ENCODE data around the gene MYL6. TPM values are rescaled to one million over a fixed set of nuclear protein-coding genes. Genes with fewer than 3 reads are reported as not detected.
"Not testable (repeated sequence)": the region's sequence is repeated elsewhere in the genome, so short reads cannot be mapped to it uniquely, and the experiment has no call there.

The MYL6 gene
- 100 to 1,000 TPM; 751 to 777 TPM for total RNA-seq

GRCh38 chr12:56158029-56158925 is at the start of gene MYL6:
Gene MYL6 (plus strand): TSS chr12:56158359. CDS start chr12:56158402, 43 bp downstream.
- Mint-ChIP-seq H3K27me3 (no peaks in the 10 kb centered on the region), H3K4me3 (peak within 1 kb of the TSS; percentile 95), H3K27ac (peak within 1 kb of the TSS; percentile 95), H3K36me3 (peaks cover 53% of the 10 kb centered on the region), H3K4me1 (peaks cover 41% of the 10 kb centered on the region), H3K9me3 (no peaks in the 10 kb centered on the region)
- peak; percentile 89 for DNase-seq

- Mint-ChIP-seq H3K27ac (peak overlapping the region; percentile 31), H3K27me3 (no peaks in the 10 kb centered on the region), H3K4me1 (peaks cover 27% of the 10 kb centered on the region), H3K36me3 (peaks cover 67% of the 10 kb centered on the region), H3K9me3 (no peaks in the 10 kb centered on the region), H3K4me3 (no peak overlapping the region)
- DNase-seq = no peak
Observed at GRCh38 chr12:56110571-56110970, 47.6 kb upstream of the MYL6 start.

- H3K4me3 Mint-ChIP-seq = no peak overlapping the region
- H3K27me3 Mint-ChIP-seq = peaks cover 14% of the 10 kb centered on the region
- no peaks in the 10 kb centered on the region for H3K9me3 Mint-ChIP-seq
- peaks cover 24% of the 10 kb centered on the region for H3K4me1 Mint-ChIP-seq
- H3K27ac Mint-ChIP-seq = peak overlapping the region; percentile 40
- peaks cover 67% of the 10 kb centered on the region for H3K36me3 Mint-ChIP-seq
- no peak for DNase-seq
Observed at GRCh38 chr12:56114084-56114483, 44.1 kb upstream of the MYL6 start.

GRCh38 chr12:56115329-56115728 is 42.8 kb upstream of the MYL6 start:
- H3K27ac Mint-ChIP-seq = peak overlapping the region; percentile 100
- peaks cover 65% of the 10 kb centered on the region for H3K36me3 Mint-ChIP-seq
- peak overlapping the region; percentile 92 for H3K4me3 Mint-ChIP-seq
- peaks cover 14% of the 10 kb centered on the region for H3K27me3 Mint-ChIP-seq
- DNase-seq = no peak
- H3K4me1 Mint-ChIP-seq = peaks cover 35% of the 10 kb centered on the region
- H3K9me3 Mint-ChIP-seq = no peaks in the 10 kb centered on the region

- DNase-seq = peak; percentile 90
- Mint-ChIP-seq H3K27ac (peak within 1 kb of the TSS; percentile 100), H3K4me3 (peak within 1 kb of the TSS; percentile 92), H3K27me3 (peaks cover 14% of the 10 kb centered on the region), H3K36me3 (peaks cover 63% of the 10 kb centered on the region), H3K4me1 (peaks cover 38% of the 10 kb centered on the region), H3K9me3 (no peaks in the 10 kb centered on the region)
Observed at GRCh38 chr12:56116267-56117081, 41.7 kb upstream of the MYL6 start, which contains the start of gene RPL41. Gene RPL41 (plus strand): TSS chr12:56116633.

GRCh38 chr12:56117082-56117706 is 41.0 kb upstream of the MYL6 start:
- Mint-ChIP-seq H3K4me1 (peaks cover 40% of the 10 kb centered on the region), H3K4me3 (peak overlapping the region; percentile 92), H3K27ac (peak overlapping the region; percentile 100), H3K36me3 (peaks cover 63% of the 10 kb centered on the region), H3K27me3 (peaks cover 14% of the 10 kb centered on the region)
- not testable (repeated sequence) for H3K9me3 Mint-ChIP-seq, DNase-seq

- H3K36me3 Mint-ChIP-seq = peaks cover 57% of the 10 kb centered on the region
Observed at GRCh38 chr12:56117778-56118687, 40.1 kb upstream of the MYL6 start, which contains the start of gene ZC3H10. Gene ZC3H10 (plus strand): TSS chr12:56118266. CDS start chr12:56120563, 2,297 bp downstream.

GRCh38 chr12:56118688-56119357 is 39.3 kb upstream of the MYL6 start:
- no peak for DNase-seq
- H3K4me3 Mint-ChIP-seq = peak overlapping the region; percentile 92
- H3K36me3 Mint-ChIP-seq = peaks cover 49% of the 10 kb centered on the region
- H3K27ac Mint-ChIP-seq = peak overlapping the region; percentile 100
- peaks cover 38% of the 10 kb centered on the region for H3K4me1 Mint-ChIP-seq
- H3K9me3 Mint-ChIP-seq = no peaks in the 10 kb centered on the region
- peaks cover 14% of the 10 kb centered on the region for H3K27me3 Mint-ChIP-seq

More at GRCh38 chr12:56117778-56118687, 40.1 kb upstream of the MYL6 start, which contains the start of gene ZC3H10:
- H3K27me3 Mint-ChIP-seq = peaks cover 14% of the 10 kb centered on the region
- peak within 1 kb of the TSS; percentile 92 for H3K4me3 Mint-ChIP-seq
- H3K9me3 Mint-ChIP-seq = no peaks in the 10 kb centered on the region
- peaks cover 40% of the 10 kb centered on the region for H3K4me1 Mint-ChIP-seq
- peak; percentile 98 for DNase-seq
- H3K27ac Mint-ChIP-seq = peak within 1 kb of the TSS; percentile 100

- Mint-ChIP-seq H3K9me3 (no peaks in the 10 kb centered on the region), H3K27me3 (peaks cover 14% of the 10 kb centered on the region), H3K36me3 (peaks cover 44% of the 10 kb centered on the region), H3K4me1 (peaks cover 35% of the 10 kb centered on the region), H3K4me3 (peak overlapping the region; percentile 92), H3K27ac (peak overlapping the region; percentile 100)
- peak; percentile 46 for DNase-seq
Observed at GRCh38 chr12:56119361-56119796, 38.8 kb upstream of the MYL6 start.

- Mint-ChIP-seq H3K36me3 (peaks cover 42% of the 10 kb centered on the region), H3K4me3 (no peak overlapping the region), H3K4me1 (peaks cover 35% of the 10 kb centered on the region), H3K27me3 (peaks cover 14% of the 10 kb centered on the region), H3K27ac (peak overlapping the region; percentile 51), H3K9me3 (no peaks in the 10 kb centered on the region)
- DNase-seq = no peak
Observed at GRCh38 chr12:56120158-56120846, 37.9 kb upstream of the MYL6 start.

GRCh38 chr12:56121204-56121870 is 36.8 kb upstream of the MYL6 start:
- Mint-ChIP-seq H3K27ac (no peak overlapping the region), H3K4me1 (peaks cover 37% of the 10 kb centered on the region), H3K36me3 (peaks cover 39% of the 10 kb centered on the region), H3K9me3 (no peaks in the 10 kb centered on the region), H3K4me3 (no peak overlapping the region), H3K27me3 (peaks cover 14% of the 10 kb centered on the region)
- DNase-seq = no peak

GRCh38 chr12:56122637-56123036 is 35.5 kb upstream of the MYL6 start:
- no peak for DNase-seq
- Mint-ChIP-seq H3K27ac (peak overlapping the region; percentile 29), H3K9me3 (no peaks in the 10 kb centered on the region), H3K4me3 (no peak overlapping the region), H3K36me3 (peaks cover 27% of the 10 kb centered on the region), H3K27me3 (peaks cover 6% of the 10 kb centered on the region), H3K4me1 (peaks cover 46% of the 10 kb centered on the region)

Data from activated naive CD8-positive, alpha-beta T cell treated with anti-CD3 and anti-CD28 coated beads for 36 hours (primary cell).